HG03378 (cell line): ENCODE results near the gene MYB.
"Not testable (repeated sequence)": the region's sequence is repeated elsewhere in the genome, so short reads cannot be mapped to it uniquely, and the experiment has no call there.

Experiments
- ATAC-seq: cut with Tn5 transposase; IDR thresholded peaks from one replicate; pipeline ENCODE4 v1.9.1; 2021; ENCODE audit warnings: mild to moderate bottlenecking, moderate library complexity; ENCODE audit not compliant: unreplicated experiment

Gene MYB

GRCh38 chr6:135162678-135163439, 18.2 kb upstream of the MYB start:
- no peak for ATAC-seq

GRCh38 chr6:135163440-135163738, 17.7 kb upstream of the MYB start:
- ATAC-seq: peak; percentile 62

- ATAC-seq: not testable (repeated sequence)
Observed at GRCh38 chr6:135164387-135164786, 16.7 kb upstream of the MYB start.

- no peak for ATAC-seq
Observed at GRCh38 chr6:135165031-135165430, 16.1 kb upstream of the MYB start.

GRCh38 chr6:135166515-135166914, 14.6 kb upstream of the MYB start:
- no peak for ATAC-seq

- no peak for ATAC-seq
Observed at GRCh38 chr6:135167617-135168016, 13.5 kb upstream of the MYB start.

- ATAC-seq: no peak
Observed at GRCh38 chr6:135168766-135169165, 12.3 kb upstream of the MYB start.

GRCh38 chr6:135170238-135170637, 10.9 kb upstream of the MYB start:
- ATAC-seq: no peak

GRCh38 chr6:135170849-135171248, 10.3 kb upstream of the MYB start:
- ATAC-seq: peak; percentile 42

GRCh38 chr6:135173242-135173988, 7.7 kb upstream of the MYB start:
- ATAC-seq: no peak

GRCh38 chr6:135173989-135174484, 7.1 kb upstream of the MYB start:
- ATAC-seq: no peak

GRCh38 chr6:135176058-135176457, 5.0 kb upstream of the MYB start:
- no peak for ATAC-seq

- ATAC-seq: no peak
Observed at GRCh38 chr6:135176464-135176863, 4.6 kb upstream of the MYB start.

GRCh38 chr6:135179372-135179771, 1.7 kb upstream of the MYB start:
- no peak for ATAC-seq

GRCh38 chr6:135179920-135180541, 1.1 kb upstream of the MYB start:
- no peak for ATAC-seq

- no peak for ATAC-seq
Observed at GRCh38 chr6:135181333-135182070, 394 bp downstream of the MYB start.

GRCh38 chr6:135182071-135183001, 1.2 kb downstream of the MYB start:
- no peak for ATAC-seq

GRCh38 chr6:135183002-135183531, 2.0 kb downstream of the MYB start:
- peak; percentile 44 for ATAC-seq

- peak; percentile 44 for ATAC-seq
Observed at GRCh38 chr6:135183532-135184440, 2.7 kb downstream of the MYB start.
